ENCODE results near the gene PALMD. TPM values are rescaled to one million over a fixed set of nuclear protein-coding genes. Genes with fewer than 3 reads are reported as not detected.

The PALMD gene
- total and polyA plus RNA-seq, 2 donors from 2014 or later, result 10.1 to 25.2 TPM

GRCh38 chr1:99601709-99602403, 44.1 kb upstream of the PALMD start:
- intact Hi-C loops (cut with DNase I), result no loop called here
- TF ChIP-seq, protein P1, sequence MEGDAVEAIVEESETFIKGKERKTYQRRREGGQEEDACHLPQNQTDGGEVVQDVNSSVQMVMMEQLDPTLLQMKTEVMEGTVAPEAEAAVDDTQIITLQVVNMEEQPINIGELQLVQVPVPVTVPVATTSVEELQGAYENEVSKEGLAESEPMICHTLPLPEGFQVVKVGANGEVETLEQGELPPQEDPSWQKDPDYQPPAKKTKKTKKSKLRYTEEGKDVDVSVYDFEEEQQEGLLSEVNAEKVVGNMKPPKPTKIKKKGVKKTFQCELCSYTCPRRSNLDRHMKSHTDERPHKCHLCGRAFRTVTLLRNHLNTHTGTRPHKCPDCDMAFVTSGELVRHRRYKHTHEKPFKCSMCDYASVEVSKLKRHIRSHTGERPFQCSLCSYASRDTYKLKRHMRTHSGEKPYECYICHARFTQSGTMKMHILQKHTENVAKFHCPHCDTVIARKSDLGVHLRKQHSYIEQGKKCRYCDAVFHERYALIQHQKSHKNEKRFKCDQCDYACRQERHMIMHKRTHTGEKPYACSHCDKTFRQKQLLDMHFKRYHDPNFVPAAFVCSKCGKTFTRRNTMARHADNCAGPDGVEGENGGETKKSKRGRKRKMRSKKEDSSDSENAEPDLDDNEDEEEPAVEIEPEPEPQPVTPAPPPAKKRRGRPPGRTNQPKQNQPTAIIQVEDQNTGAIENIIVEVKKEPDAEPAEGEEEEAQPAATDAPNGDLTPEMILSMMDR (IDR thresholded peaks at IDR 0.05; ENCODE audit: borderline replicate concordance, extremely low read depth, insufficient read depth), result no peak
- no peaks in the 10 kb centered on the region for H3K4me1 ChIP-seq (ENCODE audit: control insufficient read depth in 2 of 3, insufficient read depth in 2 of 3, low read depth in 1 of 3, low read length in 3 of 3)
- no peak overlapping the region for H3K9ac ChIP-seq (ENCODE audit: low read length in 3 of 3)
- no peaks in the 10 kb centered on the region for H3K27me3 ChIP-seq (ENCODE audit: control insufficient read depth, insufficient read depth, low read length)
- H3K4me3 ChIP-seq (ENCODE audit: low read length in 3 of 3), result no peak overlapping the region
- no peak for DNase-seq
- H3K36me3 ChIP-seq (ENCODE audit: control insufficient read depth in 2 of 3, insufficient read depth in 3 of 3, low read length in 3 of 3), result no peaks in the 10 kb centered on the region
- no peaks in the 10 kb centered on the region for H3K9me3 ChIP-seq (ENCODE audit: control insufficient read depth in 2 of 3, insufficient read depth in 1 of 3, low read length in 3 of 3)
- FAIRE-seq, result no peak
- H3K27ac ChIP-seq (ENCODE audit: low read depth in 2 of 2, low read length in 2 of 2), result no peak overlapping the region

DNA sequence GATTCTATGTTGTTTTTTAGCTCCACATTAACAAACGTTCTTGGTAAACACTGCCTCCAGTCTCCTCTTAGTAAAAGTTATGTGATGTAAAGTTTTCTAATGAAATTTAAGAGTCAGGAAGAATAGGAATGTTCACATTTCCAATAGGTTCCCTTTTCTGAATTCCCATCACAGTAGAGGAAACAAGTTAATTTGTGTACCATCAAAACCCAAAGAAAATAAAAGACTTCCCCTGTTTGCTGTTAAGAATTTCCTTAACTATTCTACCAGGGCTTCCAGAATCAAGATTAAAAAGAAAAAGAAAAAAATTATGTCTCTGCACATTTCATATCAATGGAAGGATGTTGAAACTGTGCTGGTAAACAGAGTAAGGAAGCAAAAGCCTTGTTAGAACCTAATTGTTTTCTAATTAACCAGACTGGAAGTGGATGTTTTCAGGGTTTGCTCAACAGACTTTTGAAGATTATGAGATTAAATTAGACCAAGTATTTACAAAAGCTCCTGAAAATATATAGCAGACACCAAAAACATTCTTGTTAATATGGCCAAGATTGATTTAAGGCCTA, 43.4 kb upstream of the PALMD start:
- Histone ChIP-seq H3K4me3 (ENCODE audit: low read length in 3 of 3) (no peak overlapping the region), H3K27me3 (ENCODE audit: control insufficient read depth, insufficient read depth, low read length) (no peaks in the 10 kb centered on the region), H3K9me3 (ENCODE audit: control insufficient read depth in 2 of 3, insufficient read depth in 1 of 3, low read length in 3 of 3) (no peaks in the 10 kb centered on the region), H3K27ac (ENCODE audit: low read depth in 2 of 2, low read length in 2 of 2) (no peak overlapping the region), H3K9ac (ENCODE audit: low read length in 3 of 3) (no peak overlapping the region), H3K4me1 (ENCODE audit: control insufficient read depth in 2 of 3, insufficient read depth in 2 of 3, low read depth in 1 of 3, low read length in 3 of 3) (no peaks in the 10 kb centered on the region), H3K36me3 (ENCODE audit: control insufficient read depth in 2 of 3, insufficient read depth in 3 of 3, low read length in 3 of 3) (no peaks in the 10 kb centered on the region)
- no peak for DNase-seq
- intact Hi-C loops (cut with DNase I), result no loop called here
- TF ChIP-seq, protein P1 (IDR thresholded peaks at IDR 0.05; ENCODE audit: borderline replicate concordance, extremely low read depth, insufficient read depth), result no peak
- no peak for FAIRE-seq

GRCh38 chr1:99603699-99604560, 42.0 kb upstream of the PALMD start:
- no peaks in the 10 kb centered on the region for H3K36me3 ChIP-seq (ENCODE audit: control insufficient read depth in 2 of 3, insufficient read depth in 3 of 3, low read length in 3 of 3)
- no peak for FAIRE-seq
- H3K9me3 ChIP-seq (ENCODE audit: control insufficient read depth in 2 of 3, insufficient read depth in 1 of 3, low read length in 3 of 3), result no peaks in the 10 kb centered on the region
- H3K27me3 ChIP-seq (ENCODE audit: control insufficient read depth, insufficient read depth, low read length), result no peaks in the 10 kb centered on the region
- intact Hi-C loops (cut with DNase I), result no loop called here
- no peaks in the 10 kb centered on the region for H3K4me1 ChIP-seq (ENCODE audit: control insufficient read depth in 2 of 3, insufficient read depth in 2 of 3, low read depth in 1 of 3, low read length in 3 of 3)
- no peak overlapping the region for H3K4me3 ChIP-seq (ENCODE audit: low read length in 3 of 3)
- H3K9ac ChIP-seq (ENCODE audit: low read length in 3 of 3), result no peak overlapping the region
- TF ChIP-seq, protein P1 (IDR thresholded peaks at IDR 0.05; ENCODE audit: borderline replicate concordance, extremely low read depth, insufficient read depth), result no peak
- no peak for DNase-seq
- H3K27ac ChIP-seq (ENCODE audit: low read depth in 2 of 2, low read length in 2 of 2), result no peak overlapping the region
